ENCODE data around the gene MAML3. TPM values are rescaled to one million over a fixed set of nuclear protein-coding genes. Genes with fewer than 3 reads are reported as not detected.

Gene MAML3
- total RNA-seq, 1 donor from 2014 or later, result 2.0 TPM

GRCh38 chr4:139756391-139757180 is 397.4 kb downstream of the MAML3 start:
- peak; percentile 13 for DNase-seq (ENCODE audit: low read depth)

GRCh38 chr4:139754938-139755337 is 399.0 kb downstream of the MAML3 start:
- no peak for DNase-seq (ENCODE audit: low read depth)

GRCh38 chr4:139753686-139754085 is 400.3 kb downstream of the MAML3 start:
- DNase-seq (ENCODE audit: low read depth), result peak; percentile 66

- DNase-seq (ENCODE audit: low read depth), result no peak
Measured at GRCh38 chr4:139749835-139750498, 404.0 kb downstream of the MAML3 start.

- DNase-seq (ENCODE audit: low read depth), result no peak
Measured at GRCh38 chr4:139749338-139749737, 404.6 kb downstream of the MAML3 start.

- no peak for DNase-seq (ENCODE audit: low read depth)
Measured at GRCh38 chr4:139746431-139747171, 407.4 kb downstream of the MAML3 start.

- DNase-seq (ENCODE audit: low read depth), result no peak
Measured at GRCh38 chr4:139745111-139745639, 408.8 kb downstream of the MAML3 start.

- no peak for DNase-seq (ENCODE audit: low read depth)
Measured at GRCh38 chr4:139744232-139744631, 409.8 kb downstream of the MAML3 start.

GRCh38 chr4:139743027-139743426 is 411.0 kb downstream of the MAML3 start:
- DNase-seq (ENCODE audit: low read depth), result no peak

- DNase-seq (ENCODE audit: low read depth), result peak; percentile 51
Measured at GRCh38 chr4:139740531-139741041, 413.4 kb downstream of the MAML3 start.

- no peak for DNase-seq (ENCODE audit: low read depth)
Measured at GRCh38 chr4:139740121-139740520, 413.9 kb downstream of the MAML3 start.

- no peak for DNase-seq (ENCODE audit: low read depth)
Measured at GRCh38 chr4:139738846-139739613, 415.0 kb downstream of the MAML3 start.

- no peak for DNase-seq (ENCODE audit: low read depth)
Measured at GRCh38 chr4:139736661-139737060, 417.3 kb downstream of the MAML3 start.

GRCh38 chr4:139736274-139736660 is 417.7 kb downstream of the MAML3 start:
- no peak for DNase-seq (ENCODE audit: low read depth)

GRCh38 chr4:139735381-139736273 is 418.4 kb downstream of the MAML3 start:
- no peak for DNase-seq (ENCODE audit: low read depth)

- peak; percentile 84 for DNase-seq (ENCODE audit: low read depth)
Measured at GRCh38 chr4:139734875-139735380, 419.1 kb downstream of the MAML3 start.

- peak; percentile 72 for DNase-seq (ENCODE audit: low read depth)
Measured at GRCh38 chr4:139734201-139734874, 419.6 kb downstream of the MAML3 start.

- DNase-seq (ENCODE audit: low read depth), result no peak
Measured at GRCh38 chr4:139732991-139733570, 420.9 kb downstream of the MAML3 start.

GRCh38 chr4:139728840-139729239 is 425.1 kb downstream of the MAML3 start:
- no peak for DNase-seq (ENCODE audit: low read depth)

Data from renal cortical epithelial cell (primary cell).